Naive thymus-derived CD4-positive, alpha-beta T cell (primary cell): ENCODE measurements around the gene MYLIP. TPM values are rescaled to one million over a fixed set of nuclear protein-coding genes. Genes with fewer than 3 reads are reported as not detected.
A peak's percentile ranks its signal among the peaks of the same experiment; 100 is the strongest.
"Not testable (repeated sequence)": the region's sequence is repeated elsewhere in the genome, so short reads cannot be mapped to it uniquely, and the experiment has no call there.

Source experiments
- ATAC-seq: fragments of 150-1000 bp; cut with Tn5 transposase; 2 replicates; pipeline ENCODE4 v1.10.0; 2021; ENCODE audit warnings: mild to moderate bottlenecking, moderate library complexity
- CTCF ChIA-PET: fragments of 350-600 bp; sonication (Branson Sonifier 250); formaldehyde crosslinking; loops from one replicate; lab custom pipeline; 2021; ENCODE audit warnings: antibody characterized with exemption; lab: Charles Lee
- POLR2A ChIA-PET: fragments of 350-600 bp; sonication (Branson Sonifier 250); formaldehyde crosslinking; loops from one replicate; lab custom pipeline; 2021; ENCODE audit warnings: antibody characterized with exemption, inconsistent platforms; lab: Charles Lee
- DNase-seq, 9 donors: peaks; one replicate each; pipeline versions ENCODE4 v3.0.0 to v3.0.0-alpha.2; 2020 to 2022; ENCODE audit warnings: mixed read lengths in 1 of 9
- H3K27ac ChIP-seq: one replicate; pipeline ENCODE4 v1.7.0; 2013; ENCODE audit warnings: mild to moderate bottlenecking, low read depth, low read length, moderate library complexity
- H3K27me3 ChIP-seq, 2 donors: one replicate each; pipeline ENCODE4 v1.7.0; 2013; ENCODE audit warnings: low read length in 2 of 2, mild to moderate bottlenecking in 2 of 2, moderate library complexity in 2 of 2; ENCODE audit not compliant: control insufficient read depth in 2 of 2, insufficient read depth in 2 of 2
- H3K36me3 ChIP-seq, 3 experiments: 1 replicate in 2 of 3; 2 replicates in 1 of 3; pipeline ENCODE4 v1.7.0; 2013; ENCODE audit warnings: low read length in 3 of 3, mild to moderate bottlenecking in 3 of 3, moderate library complexity in 1 of 3; ENCODE audit not compliant: insufficient read depth in 3 of 3, control insufficient read depth in 2 of 3
- H3K4me1 ChIP-seq, 2 donors: one replicate each; pipeline ENCODE4 v1.7.0; 2013; ENCODE audit warnings: low read length in 2 of 2, mild to moderate bottlenecking in 2 of 2, moderate library complexity in 1 of 2; ENCODE audit not compliant: control insufficient read depth in 2 of 2, insufficient read depth in 2 of 2
- H3K4me3 ChIP-seq: 2 replicates; pipeline ENCODE4 v1.7.0; 2013; ENCODE audit warnings: mild to moderate bottlenecking, low read length
- H3K9me3 ChIP-seq, 3 experiments: 1 replicate in 2 of 3; 2 replicates in 1 of 3; pipeline ENCODE4 v1.7.0; 2013; ENCODE audit warnings: low read length in 3 of 3; ENCODE audit not compliant: control insufficient read depth in 2 of 3
- H3K27ac Mint-ChIP-seq, 9 donors: one replicate each; pipeline ENCODE4 v1.8.0; 2020 to 2022; ENCODE audit warnings: mixed read lengths in 9 of 9, mild to moderate bottlenecking in 8 of 9, moderate library complexity in 5 of 9, inconsistent platforms in 2 of 9
- H3K27me3 Mint-ChIP-seq, 5 donors: one replicate each; pipeline ENCODE4 v1.8.0; 2021 to 2022; ENCODE audit warnings: mixed read lengths in 5 of 5, mild to moderate bottlenecking in 1 of 5
- H3K36me3 Mint-ChIP-seq, 5 donors: one replicate each; pipeline ENCODE4 v1.8.0; 2020 to 2022; ENCODE audit warnings: mixed read lengths in 5 of 5, mild to moderate bottlenecking in 3 of 5, inconsistent platforms in 1 of 5
- H3K4me1 Mint-ChIP-seq, 7 donors: one replicate each; pipeline ENCODE4 v1.8.0; 2020 to 2022; ENCODE audit warnings: mixed read lengths in 7 of 7, mild to moderate bottlenecking in 3 of 7, inconsistent platforms in 1 of 7
- H3K4me3 Mint-ChIP-seq, 10 donors: one replicate each; pipeline ENCODE4 v1.8.0; 2020 to 2022; ENCODE audit warnings: mild to moderate bottlenecking in 10 of 10, mixed read lengths in 10 of 10, moderate library complexity in 6 of 10, inconsistent platforms in 2 of 10
- H3K9me3 Mint-ChIP-seq, 11 donors: one replicate each; pipeline ENCODE4 v1.8.0; 2020 to 2022; ENCODE audit warnings: mixed read lengths in 11 of 11, mild to moderate bottlenecking in 4 of 11, inconsistent platforms in 1 of 11, moderate library complexity in 1 of 11
- intact Hi-C, 2 donors: fragments of 100-400 bp; cut with micrococcal nuclease; formaldehyde crosslinking; loops; one replicate each; pipeline ENCODE4 v1.15.1; 2023
- polyA plus RNA-seq, 2 donors: library from polyadenylated mRNA; unstranded; fragments of 300-500 nt; fragmentation: Illumina TruSeq; gene quantifications; one replicate each; pipeline ENCODE4 v1.2.3, GENCODE V29; 2021
- total RNA-seq, 6 experiments: library from RNA in 5 of 6; stranded (reverse) in 5 of 6; gene quantifications; 1 replicate in 5 of 6; 2 replicates in 1 of 6; pipeline ENCODE4 v1.2.3 and lab custom pipeline; 2021 to 2026

Gene MYLIP
- total and polyA plus RNA-seq, 7 experiments from 2014 or later, result 17.8 to 215 (median 70.1) TPM

GRCh38 chr6:16174416-16175078 lies 45.7 kb downstream of the MYLIP start:
- Mint-ChIP-seq H3K36me3 (peaks cover 0 to 16% (median 0%) of the 10 kb centered on the region in 5 donors), H3K4me3 (peak overlapping the region in 1 of 10 donors; percentile 10), H3K4me1 (peaks cover 3 to 45% (median 38%) of the 10 kb centered on the region in 7 donors), H3K27ac (peak overlapping the region in 2 of 9 donors; percentile 26 to 36), H3K9me3 (peaks cover 4 to 28% (median 5%) of the 10 kb centered on the region in 11 donors), H3K27me3 (peaks cover 0 to 16% (median 0%) of the 10 kb centered on the region in 5 donors)
- no peaks in the 10 kb centered on the region for H3K36me3 ChIP-seq
- H3K4me3 ChIP-seq, result no peak overlapping the region
- ATAC-seq (no peak), DNase-seq (no peak)
- intact Hi-C loops, result loop anchor here in 1 of 2 donors (5.0 kb wide), 1 partner anchor 1537 kb away; no protein-coding TSS in a partner anchor
- H3K27me3 ChIP-seq, result no peaks in the 10 kb centered on the region
- H3K9me3 ChIP-seq, result peaks cover 0 to 9% (median 5%) of the 10 kb centered on the region in 3 experiments
- H3K4me1 ChIP-seq, result peaks cover 5 to 16% of the 10 kb centered on the region in 2 donors
- POLR2A ChIA-PET, result no interaction called here
- H3K27ac ChIP-seq, result no peak overlapping the region
- CTCF ChIA-PET, result no interaction called here

GRCh38 chr6:16176600-16176999 lies 47.7 kb downstream of the MYLIP start:
- H3K4me3 Mint-ChIP-seq, POLR2A ChIA-PET, DNase-seq, H3K27me3 ChIP-seq, H3K36me3 ChIP-seq, H3K4me3 ChIP-seq, H3K27ac ChIP-seq, ATAC-seq, H3K27me3 Mint-ChIP-seq, CTCF ChIA-PET: not testable (repeated sequence)
- H3K9me3 ChIP-seq, result peaks cover 0 to 27% (median 11%) of the 10 kb centered on the region in 3 experiments
- Mint-ChIP-seq H3K27ac (peak overlapping the region in 2 of 9 donors; percentile 66 to 83), H3K9me3 (peaks cover 6 to 45% (median 18%) of the 10 kb centered on the region in 11 donors), H3K36me3 (peaks cover 0 to 29% (median 9%) of the 10 kb centered on the region in 5 donors), H3K4me1 (peaks cover 9 to 54% (median 47%) of the 10 kb centered on the region in 7 donors)
- peaks cover 10 to 20% of the 10 kb centered on the region in 2 donors for H3K4me1 ChIP-seq
- intact Hi-C loops, result loop anchor here in 1 of 2 donors (5.0 kb wide), 1 partner anchor 1539 kb away; no protein-coding TSS in a partner anchor

DNA sequence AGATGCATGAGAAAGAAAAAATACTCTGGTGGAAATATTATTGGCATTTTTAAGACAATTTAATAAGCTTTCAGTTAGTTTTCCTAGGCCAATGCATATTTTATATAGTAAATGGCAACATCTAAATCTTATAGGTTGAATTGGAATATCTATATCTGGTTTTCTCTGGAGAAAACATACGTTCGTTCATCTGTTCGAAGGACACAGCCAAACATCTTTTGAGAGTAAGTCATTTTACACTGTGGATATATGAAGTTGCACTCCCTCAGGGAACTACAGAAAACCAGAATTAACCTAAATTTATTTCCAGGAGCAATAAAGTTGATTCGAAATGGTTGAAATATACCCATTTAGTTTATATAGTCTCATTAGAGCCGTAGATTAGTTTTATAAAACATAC lies 49.0 kb downstream of the MYLIP start:
- Histone ChIP-seq H3K9me3 (peaks cover 0 to 31% (median 11%) of the 10 kb centered on the region in 3 experiments), H3K4me1 (peaks cover 10 to 22% of the 10 kb centered on the region in 2 donors), H3K36me3 (no peaks in the 10 kb centered on the region), H3K4me3 (no peak overlapping the region), H3K27ac (no peak overlapping the region), H3K27me3 (no peaks in the 10 kb centered on the region)
- peaks cover 5 to 58% (median 53%) of the 10 kb centered on the region in 7 donors for H3K4me1 Mint-ChIP-seq
- CTCF ChIA-PET, result no interaction called here
- intact Hi-C loops, result loop anchor here in 1 of 2 donors (5.0 kb wide), 1 partner anchor 1541 kb away; no protein-coding TSS in a partner anchor
- POLR2A ChIA-PET, result interaction anchor here (3.0 kb wide), 1 partner anchor 47 kb away, joined by 17 read pairs; no protein-coding TSS in a partner anchor
- no peak overlapping the region for H3K27ac Mint-ChIP-seq
- ATAC-seq, result no peak
- H3K36me3 Mint-ChIP-seq, result peaks cover 0 to 35% (median 9%) of the 10 kb centered on the region in 5 donors
- H3K4me3 Mint-ChIP-seq, result no peak overlapping the region
- DNase-seq, result no peak
- H3K27me3 Mint-ChIP-seq, result peaks cover 0 to 8% (median 0%) of the 10 kb centered on the region in 5 donors
- H3K9me3 Mint-ChIP-seq, result peaks cover 6 to 55% (median 23%) of the 10 kb centered on the region in 11 donors

- intact Hi-C loops, result loop anchor here in 1 of 2 donors (5.0 kb wide), 1 partner anchor 1541 kb away; no protein-coding TSS in a partner anchor
- POLR2A ChIA-PET, result interaction anchor here (3.0 kb wide), 1 partner anchor 47 kb away, joined by 17 read pairs; no protein-coding TSS in a partner anchor
These were observed 49.5 kb downstream of the MYLIP start for GRCh38 chr6:16178351-16178750.

DNA sequence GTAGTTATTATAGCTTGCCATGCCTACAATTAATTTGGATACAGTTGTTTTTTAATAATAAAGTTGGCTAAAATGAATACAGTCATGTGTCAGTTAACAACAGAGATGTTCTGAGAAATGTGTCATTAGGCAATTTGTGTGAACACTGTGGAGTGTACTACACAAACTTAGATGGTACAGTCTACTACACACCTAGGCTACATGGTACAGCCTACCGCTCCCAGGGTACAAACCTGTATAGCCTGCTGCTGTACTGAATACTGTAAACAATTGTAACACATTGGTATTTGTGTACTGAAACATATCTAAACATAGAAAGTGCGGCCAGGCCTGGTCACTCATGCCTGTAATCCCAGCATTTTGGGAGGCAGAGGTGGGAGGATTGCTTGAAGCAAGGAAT lies 50.2 kb downstream of the MYLIP start:
- Histone ChIP-seq H3K4me1 (peaks cover 10 to 27% of the 10 kb centered on the region in 2 donors), H3K27ac (peak overlapping the region; percentile 57), H3K36me3 (no peaks in the 10 kb centered on the region), H3K27me3 (no peaks in the 10 kb centered on the region), H3K9me3 (peaks cover 0 to 31% (median 11%) of the 10 kb centered on the region in 3 experiments), H3K4me3 (peak overlapping the region; percentile 13)
- Mint-ChIP-seq H3K9me3 (peaks cover 6 to 59% (median 23%) of the 10 kb centered on the region in 11 donors), H3K4me3 (peak overlapping the region in 1 of 10 donors; percentile 11), H3K36me3 (peaks cover 0 to 35% (median 9%) of the 10 kb centered on the region in 5 donors), H3K4me1 (peaks cover 5 to 64% (median 52%) of the 10 kb centered on the region in 7 donors), H3K27ac (peak overlapping the region in 6 of 9 donors; percentile 12 to 94 (median 90)), H3K27me3 (peaks cover 0 to 8% (median 0%) of the 10 kb centered on the region in 5 donors)
- CTCF ChIA-PET, result interaction anchor here (0.6 to 1.7 kb wide), 3 partner anchors 10 to 1192 kb away, joined by 4 to 5 read pairs (median 4); no protein-coding TSS in a partner anchor
- ATAC-seq (no peak), DNase-seq (no peak)
- POLR2A ChIA-PET, result interaction anchor here (1.0 to 3.0 kb wide), 6 partner anchors 10 to 282 kb away, joined by 3 to 21 read pairs (median 3); partner anchors contain the start of gene MYLIP
- intact Hi-C loops, result loop anchor here in 1 of 2 donors (5.0 kb wide), 1 partner anchor 1542 kb away; no protein-coding TSS in a partner anchor

More at GRCh38 chr6:16178351-16178750, 49.5 kb downstream of the MYLIP start:
- DNase-seq (no peak), ATAC-seq (no peak)
- H3K36me3 Mint-ChIP-seq, result peaks cover 0 to 35% (median 9%) of the 10 kb centered on the region in 5 donors
- H3K4me3 Mint-ChIP-seq, result peak overlapping the region in 4 of 10 donors; percentile 10 to 38 (median 16)
- H3K36me3 ChIP-seq, result no peaks in the 10 kb centered on the region
- H3K4me1 Mint-ChIP-seq, result peaks cover 5 to 63% (median 56%) of the 10 kb centered on the region in 7 donors
- H3K9me3 Mint-ChIP-seq, result peaks cover 6 to 59% (median 23%) of the 10 kb centered on the region in 11 donors
- H3K4me1 ChIP-seq, result peaks cover 10 to 27% of the 10 kb centered on the region in 2 donors
- H3K9me3 ChIP-seq, result peaks cover 0 to 31% (median 11%) of the 10 kb centered on the region in 3 experiments
- H3K27ac ChIP-seq, result no peak overlapping the region
- H3K27me3 ChIP-seq, result no peaks in the 10 kb centered on the region
- CTCF ChIA-PET, result no interaction called here
- H3K27me3 Mint-ChIP-seq, result peaks cover 0 to 8% (median 0%) of the 10 kb centered on the region in 5 donors
- peak overlapping the region in 8 of 9 donors; percentile 32 to 86 (median 62) for H3K27ac Mint-ChIP-seq
- no peak overlapping the region for H3K4me3 ChIP-seq

GRCh38 chr6:16179970-16180431 lies 51.1 kb downstream of the MYLIP start:
- no peaks in the 10 kb centered on the region for H3K36me3 ChIP-seq
- H3K27me3 ChIP-seq, result no peaks in the 10 kb centered on the region
- peaks cover 10 to 21% of the 10 kb centered on the region in 2 donors for H3K4me1 ChIP-seq
- ChIA-PET POLR2A (interaction anchor here (0.7 to 3.0 kb wide), 10 partner anchors 11 to 283 kb away, joined by 3 to 21 read pairs (median 3); partner anchors contain the start of gene MYLIP), CTCF (interaction anchor here (0.6 to 9.1 kb wide), 7 partner anchors 10 to 1191 kb away, joined by 3 to 77 read pairs (median 4); no protein-coding TSS in a partner anchor)
- Mint-ChIP-seq H3K4me3 (peak overlapping the region; percentile 5 to 76 (median 48)), H3K36me3 (peaks cover 0 to 35% (median 9%) of the 10 kb centered on the region in 5 donors), H3K9me3 (peaks cover 6 to 59% (median 23%) of the 10 kb centered on the region in 11 donors), H3K27me3 (peaks cover 0 to 8% (median 0%) of the 10 kb centered on the region in 5 donors), H3K4me1 (peaks cover 5 to 55% (median 43%) of the 10 kb centered on the region in 7 donors), H3K27ac (peak overlapping the region; percentile 86 to 96 (median 92))
- intact Hi-C loops, result loop anchor here (1.0 to 10.0 kb wide), 5 partner anchors 44 to 1543 kb away; partner anchors contain the start of gene MYLIP (in 2 of the 2)
- DNase-seq, result peak in 8 of 9 donors; percentile 15 to 94 (median 86)
- peak overlapping the region; percentile 57 for H3K27ac ChIP-seq
- peaks cover 0 to 31% (median 11%) of the 10 kb centered on the region in 3 experiments for H3K9me3 ChIP-seq
- H3K4me3 ChIP-seq, result peak overlapping the region; percentile 13
- ATAC-seq, result peak; percentile 91
